HepG2 (cell line): Measurements from ENCODE around the gene ZNF584. TPM values are rescaled to one million over a fixed set of nuclear protein-coding genes. Genes with fewer than 3 reads are reported as not detected.
A peak's percentile ranks its signal among the peaks of the same experiment; 100 is the strongest.

Experiments used
- AGO2 ChIP-seq: fragments of 200-400 bp; formaldehyde crosslinking; optimal IDR thresholded peaks from 2 replicates; pipeline ENCODE3; 2017; ENCODE audit warnings: mild to moderate bottlenecking, low read depth, low read length, moderate library complexity
- ARNT2 ChIP-seq: sonication (generic); formaldehyde crosslinking; IDR thresholded peaks from 2 replicates; pipeline ENCODE4 v1.8.0; 2022; ENCODE audit warnings: mild to moderate bottlenecking, low read depth, missing genetic modification reagents, moderate library complexity
- HNRNPL ChIP-seq: fragments of 200-400 bp; formaldehyde crosslinking; IDR thresholded peaks from 2 replicates; pipeline ENCODE4 v1.6.1; 2017; ENCODE audit warnings: mild to moderate bottlenecking, low read depth, low read length
- MAFK ChIP-seq, 2 experiments: IDR thresholded peaks in 1 of 2; conservative IDR thresholded peaks in 1 of 2; 2 replicates each; pipeline ENCODE4 v1.6.1; 2011; ENCODE audit warnings: improper control_type of control experiment in 2 of 2, low read length in 2 of 2
- STAG1 ChIP-seq: sonication (generic); formaldehyde crosslinking; IDR thresholded peaks from 2 replicates; pipeline ENCODE4 v1.4.0; 2020; ENCODE audit warnings: missing genetic modification reagents
- ZNF263 ChIP-seq: sonication (generic); formaldehyde crosslinking; IDR thresholded peaks from 2 replicates; pipeline ENCODE4 v1.4.0; 2020; ENCODE audit warnings: missing genetic modification reagents
- ZNF709 ChIP-seq: sonication (generic); formaldehyde crosslinking; IDR thresholded peaks from 2 replicates; pipeline ENCODE4 v1.5.0; 2020; ENCODE audit warnings: mild to moderate bottlenecking, missing genetic modification reagents
- ZNF768 ChIP-seq: sonication (generic); formaldehyde crosslinking; IDR thresholded peaks from 2 replicates; pipeline ENCODE4 v1.4.0; 2020; ENCODE audit warnings: missing genetic modification reagents
- ZSCAN30 ChIP-seq: sonication (generic); formaldehyde crosslinking; IDR thresholded peaks from 2 replicates; pipeline ENCODE4 v1.5.0; 2020; ENCODE audit warnings: mild to moderate bottlenecking, missing genetic modification reagents
- polyA plus RNA-seq, 8 experiments: library from polyadenylated mRNA; depleted of rRNA in 3 of 8; stranded (reverse) in 7 of 8; unstranded in 1 of 8; fragments of >200 nt; fragmentation: Illumina TruSeq in 4 of 8; extraction: Trizol in 4 of 8; gene quantifications; 2 replicates each; pipeline versions ENCODE4 v1.2.1 to v1.2.3, GENCODE V29; 2011 to 2016; ENCODE audit warnings: low read depth in 4 of 8, missing spikeins in 1 of 8, mixed read lengths in 1 of 8; ENCODE audit not compliant: insufficient read depth in 1 of 8
- total RNA-seq, 5 experiments: library from RNA; depleted of rRNA; stranded (reverse); fragments of >200 nt; fragmentation: Illumina TruSeq; extraction: Trizol; gene quantifications; 2 replicates each; pipeline ENCODE4 v1.2.3, GENCODE V29; 2016; ENCODE audit warnings: low read depth in 1 of 5
- TF ChIP-seq, protein P1 (sequence below): sonication (generic); formaldehyde crosslinking; IDR thresholded peaks from 2 replicates; pipeline ENCODE4 v1.5.1; 2020; ENCODE audit warnings: mild to moderate bottlenecking, missing genetic modification reagents
- TF ChIP-seq, protein P2 (sequence below): IDR thresholded peaks from 2 replicates; pipeline ENCODE4 v1.6.1; 2012; ENCODE audit warnings: inconsistent platforms
- TF ChIP-seq, protein P3 (sequence below): sonication (generic); formaldehyde crosslinking; IDR thresholded peaks from 2 replicates; pipeline ENCODE4 v1.5.0; 2020; ENCODE audit warnings: missing genetic modification reagents
- TF ChIP-seq, protein P4 (sequence below): IDR thresholded peaks from 2 replicates; pipeline ENCODE4 v1.6.1; 2016; ENCODE audit warnings: mild to moderate bottlenecking, missing biosample characterization, missing genetic modification reagents
- TF ChIP-seq, protein P5 (sequence below): sonication (generic); formaldehyde crosslinking; IDR thresholded peaks from 2 replicates; pipeline ENCODE4 v1.5.0; 2020; ENCODE audit warnings: mild to moderate bottlenecking, missing genetic modification reagents
- TF ChIP-seq, protein P6 (sequence below): sonication (generic); formaldehyde crosslinking; IDR thresholded peaks from 2 replicates; pipeline ENCODE4 v1.4.0; 2020; ENCODE audit warnings: missing genetic modification reagents, borderline replicate concordance

Gene ZNF584
- total and polyA plus RNA-seq, 2 of the 13 experiments (the other 11 are each of a cell fraction or from before 2014, with no cell fraction given) = 2.4 to 7.0 TPM

DNA sequence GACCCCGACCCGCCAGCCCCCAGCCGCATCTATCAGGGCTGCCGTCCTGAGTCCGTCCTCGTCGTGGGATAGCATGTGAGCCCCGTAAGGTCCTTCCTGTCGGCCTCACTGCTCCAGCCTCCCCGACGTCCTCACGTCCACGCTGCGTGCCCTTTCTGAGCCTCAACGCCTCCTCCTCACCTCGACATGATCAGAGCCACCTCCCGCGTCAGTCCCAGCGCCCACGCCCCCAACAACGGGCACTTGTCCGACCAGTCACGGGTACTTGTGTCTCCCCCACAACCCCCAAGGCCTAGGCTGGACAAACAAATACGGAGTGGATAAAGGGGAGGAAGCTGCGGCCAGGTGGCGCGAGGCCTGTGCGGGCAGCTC is 46.6 kb upstream of the ZNF584 start (continued):
- TF ChIP-seq, protein P1, sequence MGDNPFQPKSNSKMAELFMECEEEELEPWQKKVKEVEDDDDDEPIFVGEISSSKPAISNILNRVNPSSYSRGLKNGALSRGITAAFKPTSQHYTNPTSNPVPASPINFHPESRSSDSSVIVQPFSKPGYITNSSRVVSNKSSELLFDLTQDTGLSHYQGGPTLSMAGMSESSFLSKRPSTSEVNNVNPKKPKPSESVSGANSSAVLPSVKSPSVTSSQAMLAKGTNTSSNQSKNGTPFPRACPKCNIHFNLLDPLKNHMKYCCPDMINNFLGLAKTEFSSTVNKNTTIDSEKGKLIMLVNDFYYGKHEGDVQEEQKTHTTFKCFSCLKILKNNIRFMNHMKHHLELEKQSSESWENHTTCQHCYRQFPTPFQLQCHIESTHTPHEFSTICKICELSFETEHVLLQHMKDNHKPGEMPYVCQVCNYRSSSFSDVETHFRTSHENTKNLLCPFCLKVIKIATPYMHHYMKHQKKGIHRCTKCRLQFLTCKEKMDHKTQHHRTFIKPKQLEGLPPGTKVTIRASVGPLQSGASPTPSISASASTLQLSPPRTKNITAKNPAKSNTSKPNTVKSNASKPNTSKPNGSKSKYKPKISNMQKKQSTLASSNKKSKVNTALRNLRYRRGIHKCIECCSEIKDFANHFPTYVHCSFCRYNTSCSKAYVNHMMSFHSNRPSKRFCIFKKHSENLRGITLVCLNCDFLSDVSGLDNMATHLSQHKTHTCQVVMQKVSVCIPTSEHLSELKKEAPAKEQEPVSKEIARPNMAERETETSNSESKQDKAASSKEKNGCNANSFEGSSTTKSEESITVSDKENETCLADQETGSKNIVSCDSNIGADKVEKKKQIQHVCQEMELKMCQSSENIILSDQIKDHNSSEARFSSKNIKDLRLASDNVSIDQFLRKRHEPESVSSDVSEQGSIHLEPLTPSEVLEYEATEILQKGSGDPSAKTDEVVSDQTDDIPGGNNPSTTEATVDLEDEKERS (CRISPR knock-in tag) = peak; percentile 87; the same call in 1 of the 2 replicates
- TF ChIP-seq ZSCAN30 (CRISPR knock-in tag) (no peak), STAG1 (CRISPR knock-in tag) (no peak), ZNF263 (CRISPR knock-in tag) (peak; percentile 7; the same call in 1 of the 2 replicates), ZNF768 (peak; percentile 25; the same call in 1 of the 2 replicates), MAFK (conservative IDR thresholded peaks at IDR 0.05 in 1 of 2, IDR thresholded peaks at IDR 0.05 in 1 of 2; ENCODE audit: low read length in 2 of 2) (no peak), HNRNPL (peak; percentile 60; the same call in 1 of the 2 replicates), ZNF709 (CRISPR knock-in tag) (peak; percentile 77; the same call in 1 of the 2 replicates), ARNT2 (CRISPR knock-in tag) (no peak), AGO2 (peak; percentile 97)
- TF ChIP-seq, protein P2, sequence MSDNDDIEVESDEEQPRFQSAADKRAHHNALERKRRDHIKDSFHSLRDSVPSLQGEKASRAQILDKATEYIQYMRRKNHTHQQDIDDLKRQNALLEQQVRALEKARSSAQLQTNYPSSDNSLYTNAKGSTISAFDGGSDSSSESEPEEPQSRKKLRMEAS = peak; percentile 76; the same call in 1 of the 2 replicates
- TF ChIP-seq, protein P3, sequence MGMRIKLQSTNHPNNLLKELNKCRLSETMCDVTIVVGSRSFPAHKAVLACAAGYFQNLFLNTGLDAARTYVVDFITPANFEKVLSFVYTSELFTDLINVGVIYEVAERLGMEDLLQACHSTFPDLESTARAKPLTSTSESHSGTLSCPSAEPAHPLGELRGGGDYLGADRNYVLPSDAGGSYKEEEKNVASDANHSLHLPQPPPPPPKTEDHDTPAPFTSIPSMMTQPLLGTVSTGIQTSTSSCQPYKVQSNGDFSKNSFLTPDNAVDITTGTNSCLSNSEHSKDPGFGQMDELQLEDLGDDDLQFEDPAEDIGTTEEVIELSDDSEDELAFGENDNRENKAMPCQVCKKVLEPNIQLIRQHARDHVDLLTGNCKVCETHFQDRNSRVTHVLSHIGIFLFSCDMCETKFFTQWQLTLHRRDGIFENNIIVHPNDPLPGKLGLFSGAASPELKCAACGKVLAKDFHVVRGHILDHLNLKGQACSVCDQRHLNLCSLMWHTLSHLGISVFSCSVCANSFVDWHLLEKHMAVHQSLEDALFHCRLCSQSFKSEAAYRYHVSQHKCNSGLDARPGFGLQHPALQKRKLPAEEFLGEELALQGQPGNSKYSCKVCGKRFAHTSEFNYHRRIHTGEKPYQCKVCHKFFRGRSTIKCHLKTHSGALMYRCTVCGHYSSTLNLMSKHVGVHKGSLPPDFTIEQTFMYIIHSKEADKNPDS (CRISPR knock-in tag) = no peak
- TF ChIP-seq, protein P4, sequence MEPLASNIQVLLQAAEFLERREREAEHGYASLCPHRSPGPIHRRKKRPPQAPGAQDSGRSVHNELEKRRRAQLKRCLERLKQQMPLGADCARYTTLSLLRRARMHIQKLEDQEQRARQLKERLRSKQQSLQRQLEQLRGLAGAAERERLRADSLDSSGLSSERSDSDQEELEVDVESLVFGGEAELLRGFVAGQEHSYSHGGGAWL = peak; percentile 11; the same call in 1 of the 2 replicates
- TF ChIP-seq, protein P5, sequence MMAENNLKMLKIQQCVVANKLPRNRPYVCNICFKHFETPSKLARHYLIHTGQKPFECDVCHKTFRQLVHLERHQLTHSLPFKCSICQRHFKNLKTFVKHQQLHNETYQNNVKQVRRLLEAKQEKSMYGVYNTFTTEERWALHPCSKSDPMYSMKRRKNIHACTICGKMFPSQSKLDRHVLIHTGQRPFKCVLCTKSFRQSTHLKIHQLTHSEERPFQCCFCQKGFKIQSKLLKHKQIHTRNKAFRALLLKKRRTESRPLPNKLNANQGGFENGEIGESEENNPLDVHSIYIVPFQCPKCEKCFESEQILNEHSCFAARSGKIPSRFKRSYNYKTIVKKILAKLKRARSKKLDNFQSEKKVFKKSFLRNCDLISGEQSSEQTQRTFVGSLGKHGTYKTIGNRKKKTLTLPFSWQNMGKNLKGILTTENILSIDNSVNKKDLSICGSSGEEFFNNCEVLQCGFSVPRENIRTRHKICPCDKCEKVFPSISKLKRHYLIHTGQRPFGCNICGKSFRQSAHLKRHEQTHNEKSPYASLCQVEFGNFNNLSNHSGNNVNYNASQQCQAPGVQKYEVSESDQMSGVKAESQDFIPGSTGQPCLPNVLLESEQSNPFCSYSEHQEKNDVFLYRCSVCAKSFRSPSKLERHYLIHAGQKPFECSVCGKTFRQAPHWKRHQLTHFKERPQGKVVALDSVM (CRISPR knock-in tag) = peak; percentile 92
- TF ChIP-seq, protein P6, sequence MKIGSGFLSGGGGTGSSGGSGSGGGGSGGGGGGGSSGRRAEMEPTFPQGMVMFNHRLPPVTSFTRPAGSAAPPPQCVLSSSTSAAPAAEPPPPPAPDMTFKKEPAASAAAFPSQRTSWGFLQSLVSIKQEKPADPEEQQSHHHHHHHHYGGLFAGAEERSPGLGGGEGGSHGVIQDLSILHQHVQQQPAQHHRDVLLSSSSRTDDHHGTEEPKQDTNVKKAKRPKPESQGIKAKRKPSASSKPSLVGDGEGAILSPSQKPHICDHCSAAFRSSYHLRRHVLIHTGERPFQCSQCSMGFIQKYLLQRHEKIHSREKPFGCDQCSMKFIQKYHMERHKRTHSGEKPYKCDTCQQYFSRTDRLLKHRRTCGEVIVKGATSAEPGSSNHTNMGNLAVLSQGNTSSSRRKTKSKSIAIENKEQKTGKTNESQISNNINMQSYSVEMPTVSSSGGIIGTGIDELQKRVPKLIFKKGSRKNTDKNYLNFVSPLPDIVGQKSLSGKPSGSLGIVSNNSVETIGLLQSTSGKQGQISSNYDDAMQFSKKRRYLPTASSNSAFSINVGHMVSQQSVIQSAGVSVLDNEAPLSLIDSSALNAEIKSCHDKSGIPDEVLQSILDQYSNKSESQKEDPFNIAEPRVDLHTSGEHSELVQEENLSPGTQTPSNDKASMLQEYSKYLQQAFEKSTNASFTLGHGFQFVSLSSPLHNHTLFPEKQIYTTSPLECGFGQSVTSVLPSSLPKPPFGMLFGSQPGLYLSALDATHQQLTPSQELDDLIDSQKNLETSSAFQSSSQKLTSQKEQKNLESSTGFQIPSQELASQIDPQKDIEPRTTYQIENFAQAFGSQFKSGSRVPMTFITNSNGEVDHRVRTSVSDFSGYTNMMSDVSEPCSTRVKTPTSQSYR (CRISPR knock-in tag) = 0 out of 2 replicates have a peak, but pooled peaks have one; percentile 10
